ENCODE measurements around the gene GULP1.

DNA sequence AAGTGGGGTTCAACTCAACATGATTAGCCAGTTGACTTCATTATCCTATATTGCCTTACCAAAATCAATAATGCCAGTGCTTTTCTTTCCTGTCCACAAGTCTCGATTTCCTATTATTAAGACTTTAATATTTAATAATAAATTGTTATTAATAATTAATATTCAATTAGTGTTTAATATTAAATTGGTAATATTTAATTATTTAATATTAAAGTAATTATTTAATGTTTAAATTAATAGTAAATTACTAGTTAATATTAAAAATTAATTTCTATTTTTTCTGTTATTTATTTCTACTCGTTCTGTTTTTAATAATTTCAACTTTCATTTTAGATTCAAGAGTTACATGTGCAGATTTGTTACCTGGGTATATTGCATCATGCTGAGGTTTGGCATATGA lies 243.2 kb downstream of the GULP1 start:
- TF ChIP-seq POLR2A (IDR thresholded peaks at IDR 0.05) (no peak), EP300 (IDR thresholded peaks at IDR 0.05) (no peak), POLR2AphosphoS5 (IDR thresholded peaks at IDR 0.05) (no peak)
- TF ChIP-seq, protein P1, sequence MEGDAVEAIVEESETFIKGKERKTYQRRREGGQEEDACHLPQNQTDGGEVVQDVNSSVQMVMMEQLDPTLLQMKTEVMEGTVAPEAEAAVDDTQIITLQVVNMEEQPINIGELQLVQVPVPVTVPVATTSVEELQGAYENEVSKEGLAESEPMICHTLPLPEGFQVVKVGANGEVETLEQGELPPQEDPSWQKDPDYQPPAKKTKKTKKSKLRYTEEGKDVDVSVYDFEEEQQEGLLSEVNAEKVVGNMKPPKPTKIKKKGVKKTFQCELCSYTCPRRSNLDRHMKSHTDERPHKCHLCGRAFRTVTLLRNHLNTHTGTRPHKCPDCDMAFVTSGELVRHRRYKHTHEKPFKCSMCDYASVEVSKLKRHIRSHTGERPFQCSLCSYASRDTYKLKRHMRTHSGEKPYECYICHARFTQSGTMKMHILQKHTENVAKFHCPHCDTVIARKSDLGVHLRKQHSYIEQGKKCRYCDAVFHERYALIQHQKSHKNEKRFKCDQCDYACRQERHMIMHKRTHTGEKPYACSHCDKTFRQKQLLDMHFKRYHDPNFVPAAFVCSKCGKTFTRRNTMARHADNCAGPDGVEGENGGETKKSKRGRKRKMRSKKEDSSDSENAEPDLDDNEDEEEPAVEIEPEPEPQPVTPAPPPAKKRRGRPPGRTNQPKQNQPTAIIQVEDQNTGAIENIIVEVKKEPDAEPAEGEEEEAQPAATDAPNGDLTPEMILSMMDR (IDR thresholded peaks at IDR 0.05): no peak
